Neutrophil (primary cell): ENCODE results near the gene ELAC1.

Source experiments
- H3K27ac ChIP-seq: fragments of 200-600 bp; sonication (generic); 2 replicates; pipeline ENCODE4 v1.5.1; 2016; ENCODE audit warnings: mild to moderate bottlenecking, moderate library complexity
- H3K27me3 ChIP-seq: fragments of 200-600 bp; sonication (generic); 2 replicates; pipeline ENCODE4 v1.6.0; 2016; ENCODE audit warnings: mild to moderate bottlenecking
- H3K36me3 ChIP-seq: fragments of 200-600 bp; sonication (generic); 2 replicates; pipeline ENCODE4 v1.5.1; 2017
- H3K4me1 ChIP-seq, 2 experiments: fragments of 200-600 bp in 1 of 2; sonication (generic) in 1 of 2; 1 replicate in 1 of 2; 2 replicates in 1 of 2; pipeline versions ENCODE4 v1.5.1 to v1.6.1; 2013 to 2016; ENCODE audit warnings: low read depth in 1 of 2, low read length in 1 of 2, mild to moderate bottlenecking in 1 of 2, moderate library complexity in 1 of 2; ENCODE audit not compliant: control insufficient read depth in 1 of 2, insufficient read depth in 1 of 2
- H3K4me3 ChIP-seq, 2 experiments: fragments of 200-600 bp in 1 of 2; sonication (generic) in 1 of 2; 1 replicate in 1 of 2; 2 replicates in 1 of 2; pipeline ENCODE4 v1.5.1; 2013 to 2016; ENCODE audit warnings: low read depth in 1 of 2, low read length in 1 of 2, mild to moderate bottlenecking in 1 of 2, moderate library complexity in 1 of 2
- H3K9me3 ChIP-seq: fragments of 200-600 bp; sonication (generic); 2 replicates; pipeline ENCODE4 v1.5.1; 2016
- CTCF ChIP-seq: fragments of 200-600 bp; sonication (generic); IDR thresholded peaks from 2 replicates; pipeline ENCODE4 v1.5.1; 2016; ENCODE audit warnings: antibody characterized with exemption

The ELAC1 gene

GRCh38 chr18:51021226-51021965 is 53.6 kb downstream of the ELAC1 start:
- no peaks in the 10 kb centered on the region for H3K36me3 ChIP-seq
- no peak overlapping the region for H3K4me3 ChIP-seq
- H3K27ac ChIP-seq: no peak overlapping the region
- H3K9me3 ChIP-seq: no peaks in the 10 kb centered on the region
- H3K4me1 ChIP-seq: no peaks in the 10 kb centered on the region
- no peaks in the 10 kb centered on the region for H3K27me3 ChIP-seq
- TF ChIP-seq CTCF: no peak

DNA sequence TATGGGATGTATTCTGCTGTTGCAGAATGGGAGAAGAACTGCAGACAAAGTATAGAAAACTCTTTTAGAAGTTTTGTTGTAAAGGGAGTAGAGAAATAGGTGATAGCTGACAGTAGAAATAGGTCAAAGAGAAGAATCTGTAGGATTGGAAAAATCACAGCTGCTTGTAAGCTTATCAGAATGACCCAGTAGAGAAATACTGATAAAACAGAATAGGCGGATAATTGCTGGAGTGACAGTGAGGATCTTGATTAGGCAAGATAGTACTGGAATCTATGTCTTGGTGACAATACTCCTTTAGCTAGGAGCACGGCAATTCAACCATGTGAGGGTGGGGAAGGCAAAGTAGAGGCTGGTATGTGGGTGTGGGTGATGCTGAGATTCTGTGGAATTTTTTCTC is 57.7 kb downstream of the ELAC1 start:
- Histone ChIP-seq H3K36me3 (no peaks in the 10 kb centered on the region), H3K4me1 (peaks cover 9 to 13% of the 10 kb centered on the region in 2 experiments), H3K27ac (no peak overlapping the region), H3K9me3 (no peaks in the 10 kb centered on the region), H3K27me3 (no peaks in the 10 kb centered on the region), H3K4me3 (no peak overlapping the region)
- no peak for TF ChIP-seq CTCF

GRCh38 chr18:51028201-51028805 is 60.5 kb downstream of the ELAC1 start:
- Histone ChIP-seq H3K27me3 (no peaks in the 10 kb centered on the region), H3K27ac (no peak overlapping the region), H3K4me3 (no peak overlapping the region), H3K9me3 (no peaks in the 10 kb centered on the region), H3K36me3 (peaks cover 2% of the 10 kb centered on the region), H3K4me1 (peaks cover 28 to 31% of the 10 kb centered on the region in 2 experiments)
- no peak for TF ChIP-seq CTCF

- H3K4me3 ChIP-seq: peak overlapping the region; percentile 76 to 78
- no peaks in the 10 kb centered on the region for H3K27me3 ChIP-seq
- H3K9me3 ChIP-seq: no peaks in the 10 kb centered on the region
- peak overlapping the region; percentile 99 for H3K27ac ChIP-seq
- H3K36me3 ChIP-seq: peaks cover 4% of the 10 kb centered on the region
- peaks cover 28 to 31% of the 10 kb centered on the region in 2 experiments for H3K4me1 ChIP-seq
- no peak for TF ChIP-seq CTCF
Measured at GRCh38 chr18:51029378-51029693, 61.5 kb downstream of the ELAC1 start.

- TF ChIP-seq CTCF: peak; percentile 7
- Histone ChIP-seq H3K27ac (peak within 1 kb of the TSS; percentile 99), H3K9me3 (no peaks in the 10 kb centered on the region), H3K4me1 (peaks cover 28 to 31% of the 10 kb centered on the region in 2 experiments), H3K36me3 (peaks cover 4% of the 10 kb centered on the region), H3K4me3 (peak within 1 kb of the TSS; percentile 76 to 78), H3K27me3 (no peaks in the 10 kb centered on the region)
Measured at GRCh38 chr18:51029694-51030536, 62.1 kb downstream of the ELAC1 start, which contains the start of gene SMAD4. SMAD4 (plus strand) TSS chr18:51030213; CDS start chr18:51047047, 16,834 bp downstream.
